A673 (cell line): ENCODE measurements around the gene ATG10. TPM values are rescaled to one million over a fixed set of nuclear protein-coding genes. Genes with fewer than 3 reads are reported as not detected.

ENCODE experiments used
- BruUV-seq: library from RNA; stranded (reverse); fragments of 400-500 nt; replicated peaks from 2 replicates; lab custom pipeline; 2021; lab: Mats Ljungman, UMichigan
- CTCF ChIA-PET: fragments of 300-600 bp; sonication (Branson Sonifier 250); formaldehyde crosslinking; loops from one replicate; lab custom pipeline; 2022; ENCODE audit warnings: antibody characterized with exemption; lab: Charles Lee
- POLR2A ChIA-PET: fragments of 300-600 bp; sonication (Branson Sonifier 250); formaldehyde crosslinking; loops from one replicate; lab custom pipeline; 2022; ENCODE audit warnings: antibody characterized with exemption; ENCODE audit not compliant: low non-redundant PET; lab: Charles Lee
- DNase-seq: peaks from one replicate; pipeline ENCODE4 v3.0.0-alpha.2; 2015; ENCODE audit warnings: low spot score
- H3K27ac ChIP-seq: fragments of 200-600 bp; sonication (generic); 2 replicates; pipeline ENCODE4 v1.5.1; 2016; ENCODE audit warnings: mixed run types, low read depth, mild to moderate bottlenecking, mixed read lengths, antibody characterized with exemption, low read length; ENCODE audit not compliant: poor library complexity, severe bottlenecking
- H3K27me3 ChIP-seq: fragments of 200-600 bp; sonication (generic); replicated peaks from 2 replicates; pipeline ENCODE4 v1.6.1; 2017; ENCODE audit warnings: mixed run types, low read depth, mild to moderate bottlenecking, mixed read lengths, antibody characterized with exemption, low read length; ENCODE audit not compliant: insufficient read depth, poor library complexity
- H3K36me3 ChIP-seq: fragments of 200-600 bp; sonication (generic); 2 replicates; pipeline ENCODE4 v1.6.1; 2016; ENCODE audit warnings: mixed run types, mild to moderate bottlenecking, mixed read lengths, antibody characterized with exemption, low read length; ENCODE audit not compliant: insufficient read depth, poor library complexity, severe bottlenecking
- H3K4me1 ChIP-seq: fragments of 200-600 bp; sonication (generic); 2 replicates; pipeline ENCODE4 v1.6.1; 2017; ENCODE audit warnings: mixed run types, mild to moderate bottlenecking, mixed read lengths, antibody characterized with exemption, low read length; ENCODE audit not compliant: insufficient read depth, poor library complexity, severe bottlenecking
- H3K4me3 ChIP-seq: fragments of 200-600 bp; sonication (generic); 2 replicates; pipeline ENCODE4 v1.5.1; 2016; ENCODE audit warnings: low read depth, mixed run types, mild to moderate bottlenecking, mixed read lengths, low read length; ENCODE audit not compliant: poor library complexity, severe bottlenecking
- H3K9me3 ChIP-seq: fragments of 200-600 bp; sonication (generic); 2 replicates; pipeline ENCODE4 v1.6.1; 2016; ENCODE audit warnings: mixed run types, low read depth, mild to moderate bottlenecking, mixed read lengths, antibody characterized with exemption, low read length; ENCODE audit not compliant: poor library complexity, severe bottlenecking
- CTCF ChIP-seq: fragments of 300-800, 200-600 bp; sonication (generic); conservative IDR thresholded peaks from 2 replicates; pipeline ENCODE4 v1.5.1; 2017; ENCODE audit warnings: low read depth, mild to moderate bottlenecking, antibody characterized with exemption, low read length, moderate library complexity, mixed read lengths
- EZH2 ChIP-seq: fragments of 200-600 bp; sonication (generic); IDR thresholded peaks from 2 replicates; pipeline ENCODE4 v1.6.1; 2017; ENCODE audit warnings: borderline replicate concordance, low read depth, mild to moderate bottlenecking, mixed read lengths, antibody characterized with exemption, low read length; ENCODE audit not compliant: poor library complexity, severe bottlenecking
- intact Hi-C: fragments of 100-400 bp; cut with micrococcal nuclease; formaldehyde crosslinking; loops from one replicate; pipeline ENCODE4 v1.10.0; 2022; ENCODE audit not compliant: unreplicated experiment
- total RNA-seq: library from RNA; stranded (reverse); gene quantifications from 2 replicates; pipeline ENCODE4 v1.2.3, GENCODE V29; 2021

ATG10 gene
- total RNA-seq, 1 experiment from 2014 or later = 17.1 TPM

- no peak for DNase-seq
- TF ChIP-seq CTCF (no peak), EZH2 (no peak)
- no peaks in the 10 kb centered on the region for H3K9me3 ChIP-seq
- CTCF ChIA-PET = no interaction called here
- H3K27me3 ChIP-seq = no peaks in the 10 kb centered on the region
- no TSS peak for BruUV-seq
- no peak overlapping the region for H3K27ac ChIP-seq
- POLR2A ChIA-PET = no interaction called here
- no peak overlapping the region for H3K4me3 ChIP-seq
- H3K36me3 ChIP-seq = no peaks in the 10 kb centered on the region
- no peaks in the 10 kb centered on the region for H3K4me1 ChIP-seq
- intact Hi-C loops = no loop called here
Observed at GRCh38 chr5:82205005-82205404, 233.2 kb downstream of the ATG10 start.

GRCh38 chr5:82208371-82208770 is 236.5 kb downstream of the ATG10 start:
- intact Hi-C loops = no loop called here
- ChIA-PET CTCF (no interaction called here), POLR2A (no interaction called here)
- Histone ChIP-seq H3K9me3 (no peaks in the 10 kb centered on the region), H3K4me1 (no peaks in the 10 kb centered on the region), H3K27me3 (no peaks in the 10 kb centered on the region), H3K36me3 (no peaks in the 10 kb centered on the region), H3K4me3 (no peak overlapping the region), H3K27ac (no peak overlapping the region)
- TF ChIP-seq EZH2 = no peak
- TF ChIP-seq CTCF = no peak
- no TSS peak for BruUV-seq
- DNase-seq = no peak

DNA sequence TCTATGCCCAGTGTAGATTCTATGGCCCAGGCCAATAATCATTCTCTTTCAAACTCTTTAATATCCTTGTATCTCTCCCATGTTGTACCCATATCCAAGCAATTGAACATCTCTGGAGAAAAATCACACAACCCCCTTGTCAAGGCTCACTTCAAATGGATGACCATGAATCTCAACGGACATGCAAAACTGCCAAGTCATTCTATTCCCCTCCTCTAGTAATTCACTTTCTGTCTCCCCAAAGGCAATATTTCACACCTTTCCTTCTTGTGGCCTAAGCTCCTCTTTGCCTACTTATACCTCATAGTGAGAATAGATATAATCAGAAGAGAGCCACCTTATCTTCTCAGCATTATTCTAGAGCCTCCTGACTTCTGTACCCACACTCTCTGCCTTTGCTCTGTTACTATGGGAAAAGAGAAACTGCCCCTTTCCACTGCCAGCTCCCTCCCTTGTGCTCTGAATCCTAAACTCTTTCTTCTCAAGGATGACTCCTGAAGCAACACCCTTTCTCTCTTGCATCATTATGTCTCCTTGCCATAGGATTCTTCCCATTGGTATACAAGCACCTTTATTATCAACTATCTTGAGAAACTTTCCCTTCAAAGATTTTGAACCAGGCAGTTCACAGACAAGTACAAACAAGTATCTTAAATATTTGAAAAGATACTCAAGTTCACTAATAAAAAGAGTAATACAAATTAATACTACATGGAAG is 240.2 kb downstream of the ATG10 start:
- BruUV-seq = no TSS peak
- no peaks in the 10 kb centered on the region for H3K9me3 ChIP-seq
- TF ChIP-seq CTCF (no peak), EZH2 (no peak)
- H3K27ac ChIP-seq = no peak overlapping the region
- H3K27me3 ChIP-seq = no peaks in the 10 kb centered on the region
- no peak overlapping the region for H3K4me3 ChIP-seq
- no peak for DNase-seq
- ChIA-PET CTCF (no interaction called here), POLR2A (interaction anchor here (0.6 kb wide), 2 partner anchors 10 to 98 kb away, joined by 3 to 4 read pairs; no protein-coding TSS in a partner anchor)
- intact Hi-C loops = no loop called here
- no peaks in the 10 kb centered on the region for H3K4me1 ChIP-seq
- no peaks in the 10 kb centered on the region for H3K36me3 ChIP-seq
